Measurements from ENCODE around the gene ELFN2. TPM values are rescaled to one million over a fixed set of nuclear protein-coding genes. Genes with fewer than 3 reads are reported as not detected.
A peak's percentile ranks its signal among the peaks of the same experiment; 100 is the strongest.

ELFN2 gene
- polyA plus RNA-seq, 1 experiment, result 2.6 TPM

DNA sequence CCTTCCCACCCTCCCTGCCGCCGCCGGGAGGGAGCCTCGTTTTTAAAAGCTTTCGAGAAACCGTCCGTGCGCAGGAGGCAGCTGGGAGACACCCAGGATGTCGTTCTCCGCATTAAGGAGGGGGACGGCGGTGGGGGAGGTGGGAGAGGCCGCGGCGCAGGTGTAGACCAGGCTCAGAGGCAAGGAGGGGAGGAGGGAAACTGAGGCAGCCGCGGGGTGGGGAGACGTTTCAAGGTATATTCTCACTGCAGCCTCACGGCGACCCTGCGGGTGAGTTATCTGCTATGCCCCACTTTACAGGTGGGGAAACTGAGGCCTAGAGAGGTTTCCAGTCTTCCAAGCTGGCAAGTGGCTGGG lies 102.3 kb downstream of the ELFN2 start:
- peaks cover 5% of the 10 kb centered on the region; the same call in 1 of the 2 replicates for H3K9me3 ChIP-seq (ENCODE audit: control insufficient read depth, insufficient read depth, low read length)
- DNase-seq (ENCODE audit: low read depth, low spot score), result no peak
- H3K27ac ChIP-seq (ENCODE audit: low read depth, low read length), result no peak overlapping the region
- 0 out of 2 replicates have a peak overlapping the region, but pooled peaks have one; percentile 10 for H3K4me3 ChIP-seq (ENCODE audit: low read depth, low read length)
- POLR2A ChIA-PET, result no interaction called here
- CTCF ChIA-PET, result interaction anchor here (1.2 to 1.4 kb wide), 2 partner anchors 104 to 148 kb away, joined by 3 to 5 read pairs; no protein-coding TSS in a partner anchor
- H3K27me3 ChIP-seq (ENCODE audit: control insufficient read depth, insufficient read depth, low read length), result peaks cover 2% of the 10 kb centered on the region
- no peak for TF ChIP-seq CTCF (IDR thresholded peaks at IDR 0.05; ENCODE audit: low read depth, low read length)

GRCh38 chr22:37324340-37325038 lies 102.8 kb downstream of the ELFN2 start:
- CTCF ChIA-PET, result interaction anchor here (0.7 to 1.4 kb wide), 4 partner anchors 65 to 148 kb away, joined by 3 to 7 read pairs (median 4); no protein-coding TSS in a partner anchor
- peaks cover 5% of the 10 kb centered on the region; the same call in 1 of the 2 replicates for H3K9me3 ChIP-seq (ENCODE audit: control insufficient read depth, insufficient read depth, low read length)
- TF ChIP-seq CTCF (IDR thresholded peaks at IDR 0.05; ENCODE audit: low read depth, low read length), result no peak
- H3K4me3 ChIP-seq (ENCODE audit: low read depth, low read length), result 0 out of 2 replicates have a peak overlapping the region, but pooled peaks have one; percentile 10
- peaks cover 2% of the 10 kb centered on the region for H3K27me3 ChIP-seq (ENCODE audit: control insufficient read depth, insufficient read depth, low read length)
- POLR2A ChIA-PET, result no interaction called here
- DNase-seq (ENCODE audit: low read depth, low spot score), result no peak
- no peak overlapping the region for H3K27ac ChIP-seq (ENCODE audit: low read depth, low read length)

GRCh38 chr22:37320726-37321677 lies 106.3 kb downstream of the ELFN2 start:
- H3K9me3 ChIP-seq (ENCODE audit: control insufficient read depth, insufficient read depth, low read length), result no peaks in the 10 kb centered on the region
- H3K4me3 ChIP-seq (ENCODE audit: low read depth, low read length), result no peak overlapping the region
- no peak for TF ChIP-seq CTCF (IDR thresholded peaks at IDR 0.05; ENCODE audit: low read depth, low read length)
- H3K27ac ChIP-seq (ENCODE audit: low read depth, low read length), result no peak overlapping the region
- ChIA-PET CTCF (interaction anchor here (1.7 to 1.9 kb wide), 2 partner anchors 108 to 152 kb away, joined by 5 read pairs; no protein-coding TSS in a partner anchor), POLR2A (interaction anchor here (0.5 kb wide), 1 partner anchor 103 kb away, joined by 3 read pairs; no protein-coding TSS in a partner anchor)
- peaks cover 2% of the 10 kb centered on the region for H3K27me3 ChIP-seq (ENCODE audit: control insufficient read depth, insufficient read depth, low read length)
- DNase-seq (ENCODE audit: low read depth, low spot score), result no peak

DNA sequence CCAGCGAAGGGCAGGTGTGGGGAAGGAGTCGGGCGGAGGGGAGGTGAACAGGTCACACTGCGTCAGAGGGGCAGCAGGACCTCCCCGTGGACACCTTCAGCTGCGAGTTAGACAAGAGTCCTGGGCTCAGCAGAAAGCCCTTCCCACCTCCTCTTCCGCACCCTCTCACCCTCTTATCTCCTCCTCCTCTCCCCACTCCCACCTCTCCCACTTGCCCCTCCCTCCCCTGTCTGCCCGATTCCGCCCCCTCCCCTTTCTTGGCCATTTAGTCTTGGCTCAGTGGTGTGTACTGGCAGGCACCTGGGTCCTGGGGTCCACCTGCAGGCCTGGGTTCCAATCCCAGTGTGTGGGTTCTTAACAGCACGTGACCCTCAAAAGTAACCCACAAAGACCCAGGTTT lies 107.8 kb downstream of the ELFN2 start:
- CTCF ChIA-PET, result interaction anchor here (4.5 kb wide), 1 partner anchor 110 kb away, joined by 74 read pairs; no protein-coding TSS in a partner anchor
- no peak for DNase-seq (ENCODE audit: low read depth, low spot score)
- Histone ChIP-seq H3K9me3 (ENCODE audit: control insufficient read depth, insufficient read depth, low read length) (no peaks in the 10 kb centered on the region), H3K27ac (ENCODE audit: low read depth, low read length) (no peak overlapping the region), H3K27me3 (ENCODE audit: control insufficient read depth, insufficient read depth, low read length) (no peaks in the 10 kb centered on the region), H3K4me3 (ENCODE audit: low read depth, low read length) (no peak overlapping the region)
- TF ChIP-seq CTCF (IDR thresholded peaks at IDR 0.05; ENCODE audit: low read depth, low read length), result no peak
- POLR2A ChIA-PET, result no interaction called here
